ENCODE measurements around the gene C1QL1. TPM values are rescaled to one million over a fixed set of nuclear protein-coding genes. Genes with fewer than 3 reads are reported as not detected.
A peak's percentile ranks its signal among the peaks of the same experiment; 100 is the strongest.

The C1QL1 gene
- total RNA-seq, 2 donors from 2014 or later = 0.58 to 3.1 TPM

GRCh38 chr17:44941712-44942331 lies 26.3 kb downstream of the C1QL1 start:
- ATAC-seq (peak; percentile 64), DNase-seq (no peak)
- intact Hi-C loops (cut with DNase I, micrococcal nuclease) = no loop called here

DNA sequence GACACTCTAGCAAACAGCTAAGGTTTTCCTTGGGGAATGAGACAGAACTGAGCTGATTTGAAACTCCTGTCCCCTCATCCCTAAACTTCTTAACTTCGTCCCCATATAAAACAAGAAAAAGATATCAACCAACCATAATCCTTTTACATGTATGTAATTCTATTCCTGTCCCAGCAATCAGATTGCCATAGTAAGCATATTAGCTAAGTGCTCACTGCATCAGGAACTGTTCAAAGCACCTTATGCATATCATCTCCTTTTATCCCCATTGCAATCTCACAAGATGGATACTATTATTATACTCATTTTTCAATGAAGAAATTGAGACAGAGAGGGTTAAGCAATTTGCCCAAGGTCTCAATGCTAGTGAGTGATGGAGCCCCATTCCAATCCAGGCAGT lies 27.3 kb downstream of the C1QL1 start:
- no peak for DNase-seq
- ATAC-seq = no peak
- intact Hi-C loops (cut with DNase I, micrococcal nuclease) = no loop called here

DNA sequence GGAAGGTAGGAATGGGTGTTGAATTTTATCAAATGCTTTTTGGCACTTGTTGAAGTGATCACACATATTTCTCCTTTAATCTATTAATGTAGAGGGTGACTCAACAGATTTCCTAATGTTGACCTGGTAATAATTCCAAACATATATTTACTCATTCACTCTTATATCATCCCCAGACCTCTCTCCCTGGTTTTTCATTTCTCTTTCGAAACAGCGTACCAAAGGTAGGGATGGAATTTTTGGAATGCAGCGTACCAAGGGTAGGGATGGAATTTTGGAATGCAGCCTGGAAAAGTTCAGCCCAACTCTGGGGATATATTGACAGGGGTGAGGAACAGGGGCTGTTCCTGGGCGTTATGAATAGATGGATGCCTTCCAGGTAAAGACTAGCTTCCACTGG lies 27.8 kb downstream of the C1QL1 start:
- ATAC-seq = no peak
- intact Hi-C loops (cut with DNase I, micrococcal nuclease) = no loop called here
- no peak for DNase-seq

DNA sequence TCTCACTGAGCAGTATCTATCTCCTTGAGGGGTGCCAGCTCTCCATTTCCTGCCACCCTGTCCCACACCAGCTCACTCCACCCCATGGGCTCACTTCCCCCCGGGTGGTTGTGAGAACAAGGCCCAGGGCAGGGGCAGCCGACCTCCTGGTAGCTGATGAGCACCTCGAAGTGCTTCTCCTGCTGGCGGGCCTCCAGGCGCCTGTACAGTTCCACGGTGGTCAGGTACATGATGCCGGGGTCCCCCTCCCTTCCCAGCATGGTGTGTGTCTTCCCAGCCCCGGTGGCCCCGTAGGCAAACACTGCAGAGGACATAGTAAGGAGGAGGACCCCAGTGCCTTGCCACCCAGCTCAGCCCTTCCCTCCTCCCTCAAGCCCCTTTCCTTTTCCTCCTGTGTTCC lies 33.0 kb downstream of the C1QL1 start:
- ATAC-seq = no peak
- DNase-seq = peak in 1 of 2 donors; percentile 18
- intact Hi-C loops (cut with DNase I, micrococcal nuclease) = loop anchor here in 1 of 2 donors (10.0 kb wide), 1 partner anchor 60 kb away; no protein-coding TSS in a partner anchor

DNA sequence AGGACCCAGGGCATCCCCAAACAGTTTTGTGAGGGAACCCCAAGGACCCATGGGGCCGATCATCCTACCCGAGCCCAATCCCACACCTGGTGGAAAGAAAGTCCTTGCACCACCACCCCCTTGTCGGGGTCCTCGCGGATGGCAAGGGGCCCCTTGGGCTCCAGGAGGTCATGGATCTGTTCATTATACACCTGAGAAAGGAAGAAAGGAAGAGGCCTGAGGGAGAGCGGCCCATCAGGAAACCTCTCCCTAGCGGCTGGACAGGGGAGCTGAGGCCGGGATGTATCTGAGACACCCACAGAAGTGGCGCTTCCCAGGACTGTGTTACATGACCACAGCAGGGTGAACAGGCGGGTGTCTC lies 33.4 kb downstream of the C1QL1 start:
- DNase-seq = peak in 1 of 2 donors; percentile 9
- intact Hi-C loops (cut with DNase I, micrococcal nuclease) = loop anchor here in 1 of 2 donors (10.0 kb wide), 1 partner anchor 60 kb away; no protein-coding TSS in a partner anchor
- no peak for ATAC-seq

DNA sequence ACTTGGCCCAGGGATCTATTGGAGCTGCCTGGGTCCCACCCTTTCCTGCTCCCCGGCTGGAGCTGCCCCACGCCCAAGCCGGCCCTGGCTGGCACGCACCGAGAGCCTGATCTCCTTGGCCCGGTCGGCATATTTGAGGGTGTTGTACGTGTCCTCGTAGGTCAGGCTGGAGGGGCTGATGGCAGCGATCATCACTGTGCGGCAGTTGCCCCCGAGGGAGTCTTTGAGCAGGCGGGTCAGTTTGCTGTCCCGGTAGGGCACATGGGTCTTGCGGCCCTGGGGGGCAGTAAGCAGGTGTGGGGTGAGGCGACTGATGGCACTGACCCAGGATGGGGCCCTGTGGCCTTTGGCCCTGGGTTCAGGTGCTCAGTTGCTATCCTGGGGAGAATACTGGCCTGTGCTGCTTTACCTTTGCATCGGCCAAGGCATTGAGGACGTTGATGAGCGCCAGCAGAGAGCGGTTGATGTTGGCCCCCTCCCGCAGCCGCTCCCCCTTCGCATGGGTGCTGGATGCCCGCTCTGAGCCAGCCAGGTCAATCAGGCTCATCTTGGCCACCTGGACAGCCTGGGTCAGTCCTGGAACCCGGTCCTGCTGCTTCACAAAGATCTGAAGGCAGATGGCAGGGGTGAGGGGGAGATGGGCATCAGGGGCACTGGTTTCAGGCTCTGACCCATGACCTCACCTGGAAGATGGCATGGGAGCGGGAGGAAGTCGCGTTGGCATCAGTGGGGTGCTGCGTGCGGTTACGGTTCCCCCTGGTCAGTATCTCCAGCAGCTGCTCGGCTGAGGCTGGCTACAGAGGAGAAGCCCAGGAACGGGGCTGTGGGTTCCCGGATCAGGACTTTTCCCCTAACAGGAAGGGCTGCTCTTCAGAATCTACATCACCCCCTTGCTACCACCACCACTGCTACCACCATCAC lies 34.0 kb downstream of the C1QL1 start:
- peak in 1 of 2 donors; percentile 18 for DNase-seq
- ATAC-seq = no peak
- intact Hi-C loops (cut with DNase I, micrococcal nuclease) = loop anchor here in 1 of 2 donors (10.0 kb wide), 1 partner anchor 61 kb away; no protein-coding TSS in a partner anchor

DNA sequence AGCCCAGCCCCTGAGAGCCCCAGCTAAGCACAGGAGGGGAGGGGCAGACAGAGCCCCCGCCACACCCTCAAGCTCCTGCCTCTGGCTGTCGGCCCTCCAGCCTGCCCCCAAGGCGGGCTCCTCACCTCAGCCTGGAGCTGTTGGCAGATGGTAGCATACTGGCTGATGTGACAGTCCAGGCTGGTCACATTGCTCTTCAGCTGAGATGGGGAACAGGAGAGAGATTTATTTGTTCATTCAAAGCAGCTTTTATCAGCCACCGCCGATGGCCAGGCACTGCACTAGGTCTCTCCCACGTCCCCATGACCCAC lies 35.4 kb downstream of the C1QL1 start:
- ATAC-seq = no peak
- intact Hi-C loops (cut with DNase I, micrococcal nuclease) = loop anchor here in 1 of 2 donors (10.0 kb wide), 1 partner anchor 62 kb away; no protein-coding TSS in a partner anchor
- DNase-seq = peak in 1 of 2 donors; percentile 8

GRCh38 chr17:44932096-44932786 lies 35.9 kb downstream of the C1QL1 start:
- DNase-seq (peak in 1 of 2 donors; percentile 12), ATAC-seq (no peak)
- intact Hi-C loops (cut with DNase I, micrococcal nuclease) = loop anchor here in 1 of 2 donors (10.0 kb wide), 1 partner anchor 63 kb away; no protein-coding TSS in a partner anchor

- ATAC-seq = no peak
Observed at GRCh38 chr17:44931376-44931775, 36.7 kb downstream of the C1QL1 start.

GRCh38 chr17:44930667-44931066 lies 37.4 kb downstream of the C1QL1 start:
- intact Hi-C loops (cut with DNase I, micrococcal nuclease) = loop anchor here in 1 of 2 donors (10.0 kb wide), 1 partner anchor 64 kb away; no protein-coding TSS in a partner anchor
- no peak for DNase-seq
- no peak for ATAC-seq

More at GRCh38 chr17:44931376-44931775, 36.7 kb downstream of the C1QL1 start:
- peak in 1 of 2 donors; percentile 15 for DNase-seq
- intact Hi-C loops (cut with DNase I, micrococcal nuclease) = loop anchor here in 1 of 2 donors (10.0 kb wide), 1 partner anchor 63 kb away; no protein-coding TSS in a partner anchor

GRCh38 chr17:44928950-44929720 lies 39.0 kb downstream of the C1QL1 start:
- ATAC-seq (no peak), DNase-seq (peak in 1 of 2 donors; percentile 12)
- intact Hi-C loops (cut with DNase I, micrococcal nuclease) = loop anchor here in 1 of 2 donors (10.0 kb wide), 1 partner anchor 86 kb away; no protein-coding TSS in a partner anchor

- intact Hi-C loops (cut with DNase I, micrococcal nuclease) = loop anchor here in 1 of 2 donors (10.0 kb wide), 1 partner anchor 87 kb away; no protein-coding TSS in a partner anchor
- DNase-seq = peak in 1 of 2 donors; percentile 12
- ATAC-seq = no peak
Observed at GRCh38 chr17:44928136-44928535, 40.0 kb downstream of the C1QL1 start.

DNA sequence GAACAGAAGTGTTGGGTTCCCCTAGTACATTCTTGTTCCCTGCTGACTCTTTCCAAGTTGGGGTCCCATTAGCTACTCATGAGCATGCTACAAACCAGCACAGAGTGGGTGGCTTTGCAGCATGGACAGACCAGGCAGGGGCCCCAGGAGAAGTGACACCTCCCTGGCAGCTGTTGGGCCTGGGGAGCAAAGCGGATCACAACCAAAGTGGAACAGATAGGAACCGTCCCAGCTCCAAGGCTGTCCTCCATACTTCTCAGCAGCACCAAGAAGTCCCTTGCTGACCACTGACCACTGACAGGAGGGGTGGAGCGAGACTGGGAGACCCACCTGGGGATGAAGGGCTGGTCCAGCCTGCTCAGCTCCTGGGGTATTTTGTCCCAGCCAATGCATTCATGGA lies 40.4 kb downstream of the C1QL1 start:
- ATAC-seq (no peak), DNase-seq (no peak)
- intact Hi-C loops (cut with DNase I, micrococcal nuclease) = loop anchor here in 1 of 2 donors (10.0 kb wide), 1 partner anchor 87 kb away; no protein-coding TSS in a partner anchor

DNA sequence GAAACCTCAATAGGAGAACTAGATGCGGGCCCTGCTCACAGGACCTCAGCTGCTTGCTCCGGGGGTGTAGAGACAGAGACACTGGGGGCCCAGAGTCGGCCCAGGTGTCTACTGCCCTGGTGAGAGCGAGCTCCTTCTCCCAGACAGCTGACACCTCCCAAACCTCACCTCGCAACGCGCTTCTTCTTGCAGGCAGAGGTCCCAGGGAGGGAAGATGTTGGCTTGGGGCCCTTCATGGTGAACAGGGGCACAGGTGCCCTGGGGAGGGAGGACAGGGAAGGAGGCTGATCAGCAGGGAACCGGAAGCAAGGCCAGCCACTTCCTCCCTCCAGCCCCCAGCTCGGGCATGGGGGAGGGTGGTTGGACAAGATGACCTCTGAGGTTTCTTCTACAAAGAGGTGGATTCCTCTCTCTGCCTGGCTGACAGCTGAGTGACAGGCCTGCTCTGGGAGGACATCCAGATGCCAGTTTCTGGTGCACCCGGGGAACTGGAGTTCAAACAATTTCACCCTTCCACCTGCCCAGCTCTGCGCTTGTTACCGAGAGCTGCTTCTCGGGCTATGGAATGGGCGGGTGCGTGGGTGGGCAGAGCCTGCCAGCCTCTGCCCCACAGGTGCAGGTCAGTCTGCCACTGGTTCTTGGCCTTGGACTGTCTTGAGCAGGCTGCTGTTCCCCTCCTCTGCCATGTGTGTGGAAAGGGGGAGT lies 41.1 kb downstream of the C1QL1 start:
- DNase-seq = peak in 1 of 2 donors; percentile 11
- intact Hi-C loops (cut with DNase I, micrococcal nuclease) = loop anchor here in 1 of 2 donors (10.0 kb wide), 1 partner anchor 88 kb away; no protein-coding TSS in a partner anchor

DNA sequence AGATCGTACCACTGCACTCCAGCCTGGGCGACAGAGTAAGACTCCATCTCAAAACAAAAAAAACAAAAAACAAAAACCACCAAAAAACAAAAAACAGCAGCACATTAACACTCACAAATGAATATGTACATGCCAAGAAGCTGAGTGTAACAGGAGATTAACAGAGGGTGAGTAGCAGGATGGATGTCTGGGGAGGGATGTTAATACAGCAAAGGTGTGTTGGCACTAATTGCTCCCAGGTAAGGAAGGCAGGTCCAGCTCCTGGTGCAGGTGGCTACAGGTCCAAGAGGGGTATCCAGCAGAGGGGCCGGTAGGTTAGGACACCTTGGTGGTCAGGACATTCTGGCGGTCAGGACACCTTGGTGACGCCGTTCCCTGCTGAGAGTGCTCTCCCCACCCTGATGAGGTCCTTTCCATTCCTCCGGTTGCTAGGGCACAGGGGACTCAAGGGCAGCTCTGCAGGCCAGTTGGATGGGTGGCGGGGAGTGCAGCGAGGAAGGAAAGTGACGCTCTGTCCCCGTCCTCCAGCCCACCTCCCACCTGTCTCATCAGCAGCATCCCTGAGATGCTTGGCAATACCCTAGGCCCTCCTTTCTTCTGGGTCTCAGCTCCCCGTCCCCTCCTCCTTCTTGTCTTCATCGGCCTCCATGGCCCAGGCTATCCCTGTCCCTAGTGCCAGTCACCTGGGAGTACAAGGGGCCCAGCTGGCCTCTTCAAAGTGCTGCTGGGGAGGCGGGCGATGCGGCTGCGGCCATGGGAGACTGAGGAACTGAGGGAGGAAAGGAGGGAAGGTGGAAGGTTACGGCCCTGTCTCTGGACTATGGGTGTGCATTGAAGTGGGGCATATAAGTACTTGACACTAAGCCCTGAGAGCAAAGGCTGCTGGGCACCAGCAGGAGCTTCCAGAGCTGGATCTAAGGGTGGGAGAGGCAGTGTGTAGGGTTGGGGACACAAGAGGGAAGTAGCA lies 42.1 kb downstream of the C1QL1 start:
- peak in 1 of 2 donors; percentile 15 for DNase-seq
- intact Hi-C loops (cut with DNase I, micrococcal nuclease) = loop anchor here in 1 of 2 donors (10.0 kb wide), 1 partner anchor 89 kb away; no protein-coding TSS in a partner anchor
- no peak for ATAC-seq

More for the DNA sequence above, 41.1 kb downstream of the C1QL1 start:
- ATAC-seq = no peak

DNA sequence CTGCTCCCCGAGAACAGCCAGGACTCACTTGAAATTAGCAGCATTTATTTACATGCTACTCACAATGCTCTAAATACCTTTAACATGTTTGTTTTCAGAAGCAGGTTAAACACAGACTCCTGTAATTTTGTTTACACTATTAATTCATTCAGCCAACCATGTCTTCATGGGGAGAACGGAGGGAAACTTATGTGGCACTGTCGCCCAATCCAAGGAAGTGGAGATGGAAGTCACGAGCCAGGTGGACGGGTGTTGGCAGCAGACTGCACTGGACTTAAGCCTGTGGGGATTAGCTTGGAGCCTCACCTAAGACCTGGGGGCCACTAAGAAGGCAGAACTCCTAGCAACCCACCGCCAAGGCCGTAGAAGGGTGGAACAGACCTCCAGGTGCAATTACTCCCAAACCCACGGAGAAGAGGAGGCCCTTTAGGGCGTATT lies 44.0 kb downstream of the C1QL1 start:
- peak in 1 of 2 donors; percentile 10 for DNase-seq
- intact Hi-C loops (cut with DNase I, micrococcal nuclease) = loop anchor here in 1 of 2 donors (10.0 kb wide), 1 partner anchor 91 kb away; no protein-coding TSS in a partner anchor

More for the DNA sequence above, 44.0 kb downstream of the C1QL1 start:
- no peak for ATAC-seq
